WERI-Rb-1 (cell line): Measurements from ENCODE around the gene ZC3H12A.

Source experiments
- DNase-seq: peaks from one replicate; pipeline ENCODE4 v3.0.0-alpha.2; 2020
- H3K27ac ChIP-seq: fragments of 250-450 bp; sonication (Bioruptor Pico); 2 replicates; pipeline ENCODE4 v1.5.1; 2020; ENCODE audit warnings: mild to moderate bottlenecking, moderate library complexity
- H3K27me3 ChIP-seq: fragments of 250-450 bp; sonication (Bioruptor Pico); 2 replicates; pipeline ENCODE4 v1.5.1; 2021; ENCODE audit warnings: mild to moderate bottlenecking, low read depth, moderate library complexity; ENCODE audit not compliant: insufficient read depth, severe bottlenecking
- H3K36me3 ChIP-seq: fragments of 250-450 bp; sonication (Bioruptor Pico); 2 replicates; pipeline ENCODE4 v1.5.1; 2020; ENCODE audit warnings: mild to moderate bottlenecking, moderate library complexity
- H3K4me3 ChIP-seq: 2 replicates; pipeline ENCODE4 v1.5.1; 2011; ENCODE audit warnings: low read depth, mild to moderate bottlenecking, control low read depth, low read length
- H3K9me3 ChIP-seq: fragments of 250-450 bp; sonication (Bioruptor Pico); 2 replicates; pipeline ENCODE4 v1.5.1; 2021; ENCODE audit warnings: mild to moderate bottlenecking, moderate library complexity; ENCODE audit not compliant: severe bottlenecking
- CTCF ChIP-seq: IDR thresholded peaks from 2 replicates; pipeline ENCODE4 v1.5.1; 2011; ENCODE audit warnings: low read depth, mild to moderate bottlenecking, control low read depth, inconsistent platforms, low read length

ZC3H12A gene

GRCh38 chr1:37483785-37484184, 9.4 kb downstream of the ZC3H12A start:
- peaks cover 49% of the 10 kb centered on the region for H3K36me3 ChIP-seq

GRCh38 chr1:37484325-37485051, 10.1 kb downstream of the ZC3H12A start:
- H3K27ac ChIP-seq, result peak overlapping the region; percentile 37; the same call in 1 of the 2 replicates
- H3K27me3 ChIP-seq, result no peaks in the 10 kb centered on the region
- H3K9me3 ChIP-seq, result no peaks in the 10 kb centered on the region

More at GRCh38 chr1:37483785-37484184, 9.4 kb downstream of the ZC3H12A start:
- H3K4me3 ChIP-seq, result no peak overlapping the region
- no peak for DNase-seq
- no peaks in the 10 kb centered on the region for H3K9me3 ChIP-seq
- H3K27me3 ChIP-seq, result no peaks in the 10 kb centered on the region
- TF ChIP-seq CTCF, result no peak
- no peak overlapping the region for H3K27ac ChIP-seq

GRCh38 chr1:37485902-37486679, 11.7 kb downstream of the ZC3H12A start:
- DNase-seq, result no peak
- H3K27me3 ChIP-seq, result no peaks in the 10 kb centered on the region
- no peaks in the 10 kb centered on the region for H3K9me3 ChIP-seq
- H3K36me3 ChIP-seq, result peaks cover 42% of the 10 kb centered on the region
- no peak overlapping the region for H3K4me3 ChIP-seq
- TF ChIP-seq CTCF, result no peak
- peak overlapping the region; percentile 61 for H3K27ac ChIP-seq

More at GRCh38 chr1:37484325-37485051, 10.1 kb downstream of the ZC3H12A start:
- TF ChIP-seq CTCF, result no peak
- Histone ChIP-seq H3K36me3 (peaks cover 47% of the 10 kb centered on the region), H3K4me3 (no peak overlapping the region)
- no peak for DNase-seq

GRCh38 chr1:37486680-37487618, 12.6 kb downstream of the ZC3H12A start:
- peaks cover 37% of the 10 kb centered on the region for H3K36me3 ChIP-seq
- no peaks in the 10 kb centered on the region for H3K27me3 ChIP-seq
- TF ChIP-seq CTCF, result peak; percentile 93
- no peak overlapping the region for H3K4me3 ChIP-seq
- peak overlapping the region; percentile 61 for H3K27ac ChIP-seq
- peak; percentile 77 for DNase-seq
- no peaks in the 10 kb centered on the region for H3K9me3 ChIP-seq

- no peak overlapping the region for H3K4me3 ChIP-seq
- H3K9me3 ChIP-seq, result no peaks in the 10 kb centered on the region
- peaks cover 32% of the 10 kb centered on the region for H3K36me3 ChIP-seq
- no peaks in the 10 kb centered on the region for H3K27me3 ChIP-seq
- H3K27ac ChIP-seq, result no peak overlapping the region
- DNase-seq, result no peak
- no peak for TF ChIP-seq CTCF
These were observed 13.2 kb downstream of the ZC3H12A start for GRCh38 chr1:37487619-37487984.
